RWPE2 (cell line): ENCODE results near the gene TPCN2.
"Not testable (repeated sequence)": the region's sequence is repeated elsewhere in the genome, so short reads cannot be mapped to it uniquely, and the experiment has no call there.

Experiments used
- ATAC-seq: fragments of 200-7000 bp; cut with Tn5 transposase; 3 replicates; pipeline ENCODE4 v1.9.1; 2021; ENCODE audit warnings: low read depth
- DNase-seq: peaks from one replicate; pipeline ENCODE4 v3.0.0-alpha.2; 2020; ENCODE audit warnings: low spot score
- H3K27ac ChIP-seq: fragments of 450-650 bp; 2 replicates; pipeline ENCODE4 v1.5.1; 2017; ENCODE audit warnings: mild to moderate bottlenecking; ENCODE audit not compliant: poor library complexity, severe bottlenecking
- H3K27me3 ChIP-seq: fragments of 250-450 bp; sonication (Bioruptor Pico); 2 replicates; pipeline ENCODE4 v1.5.1; 2021; ENCODE audit warnings: mild to moderate bottlenecking, moderate library complexity; ENCODE audit not compliant: insufficient read depth, poor library complexity, severe bottlenecking
- H3K36me3 ChIP-seq: fragments of 250-450 bp; sonication (Bioruptor Pico); 2 replicates; pipeline ENCODE4 v1.5.1; 2020; ENCODE audit warnings: low read depth, mild to moderate bottlenecking, moderate library complexity
- H3K4me1 ChIP-seq: fragments of 250-450 bp; sonication (Bioruptor Pico); 2 replicates; pipeline ENCODE4 v1.5.1; 2021; ENCODE audit warnings: mild to moderate bottlenecking, moderate library complexity; ENCODE audit not compliant: insufficient read depth, poor library complexity, severe bottlenecking
- H3K4me3 ChIP-seq: fragments of 250-450 bp; sonication (Bioruptor Pico); 2 replicates; pipeline ENCODE4 v1.5.1; 2021; ENCODE audit warnings: mild to moderate bottlenecking, moderate library complexity; ENCODE audit not compliant: severe bottlenecking
- H3K9me3 ChIP-seq: fragments of 250-450 bp; sonication (Bioruptor Pico); 2 replicates; pipeline ENCODE4 v1.5.1; 2021; ENCODE audit warnings: mild to moderate bottlenecking, moderate library complexity; ENCODE audit not compliant: severe bottlenecking
- CTCF ChIP-seq: fragments of 450-650 bp; IDR thresholded peaks from one replicate; pipeline ENCODE4 v1.5.1; 2017; ENCODE audit warnings: mild to moderate bottlenecking, moderate library complexity; ENCODE audit not compliant: poor library complexity, severe bottlenecking

The TPCN2 gene

GRCh38 chr11:69074375-69075140 is 25.8 kb downstream of the TPCN2 start:
- no peak overlapping the region for H3K4me3 ChIP-seq
- DNase-seq (no peak), ATAC-seq (no peak)
- H3K9me3 ChIP-seq: no peaks in the 10 kb centered on the region
- H3K4me1 ChIP-seq: no peaks in the 10 kb centered on the region
- H3K27ac ChIP-seq: no peak overlapping the region
- no peaks in the 10 kb centered on the region for H3K27me3 ChIP-seq
- TF ChIP-seq CTCF: no peak
- peaks cover 12% of the 10 kb centered on the region; the same call in 1 of the 2 replicates for H3K36me3 ChIP-seq

DNA sequence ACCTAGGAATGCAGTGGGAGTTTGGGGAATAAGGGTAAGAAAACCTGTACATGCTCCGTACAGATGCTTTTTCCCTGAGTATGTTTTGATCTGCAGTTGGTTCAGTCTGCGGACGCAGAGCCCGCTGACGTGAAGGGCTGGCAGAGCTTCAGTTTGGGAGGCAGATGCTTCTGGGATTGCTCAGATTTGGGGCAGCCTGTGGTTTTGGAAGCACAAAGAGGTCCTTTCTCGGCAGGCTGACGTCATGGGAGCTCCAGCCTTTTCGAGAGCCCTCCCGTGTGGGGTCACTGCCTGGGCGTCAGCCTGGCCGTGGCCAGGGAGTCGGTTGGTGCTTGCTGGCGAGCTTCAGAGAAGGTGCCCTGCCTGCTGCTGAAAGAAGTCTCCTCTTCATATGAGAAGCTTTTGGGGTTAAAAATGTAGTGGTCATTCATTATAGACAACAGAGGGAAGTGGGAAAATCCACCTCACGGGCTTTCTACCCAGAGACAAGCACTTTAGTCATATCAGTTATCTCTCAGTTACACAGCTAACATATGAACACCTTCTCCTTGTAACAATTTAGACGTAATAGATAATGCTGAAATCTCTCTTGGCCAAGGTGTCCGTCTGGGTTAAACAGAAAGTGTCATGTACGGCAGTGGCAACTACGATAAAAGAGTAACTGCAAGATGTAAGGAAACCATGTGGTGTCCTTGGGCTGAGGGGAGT is 26.8 kb downstream of the TPCN2 start:
- ATAC-seq: no peak
- no peak overlapping the region for H3K27ac ChIP-seq
- peaks cover 16% of the 10 kb centered on the region; the same call in 1 of the 2 replicates for H3K36me3 ChIP-seq

GRCh38 chr11:69076129-69076791 is 27.5 kb downstream of the TPCN2 start:
- H3K9me3 ChIP-seq: no peaks in the 10 kb centered on the region
- TF ChIP-seq CTCF: no peak
- DNase-seq: no peak
- H3K36me3 ChIP-seq: peaks cover 15% of the 10 kb centered on the region; the same call in 1 of the 2 replicates
- peaks cover 12% of the 10 kb centered on the region for H3K4me1 ChIP-seq
- H3K27ac ChIP-seq: no peak overlapping the region
- no peak for ATAC-seq
- no peak overlapping the region for H3K4me3 ChIP-seq
- no peaks in the 10 kb centered on the region for H3K27me3 ChIP-seq

More for the DNA sequence above, 26.8 kb downstream of the TPCN2 start:
- no peak overlapping the region for H3K4me3 ChIP-seq
- no peaks in the 10 kb centered on the region for H3K27me3 ChIP-seq
- H3K4me1 ChIP-seq: peaks cover 9% of the 10 kb centered on the region
- no peaks in the 10 kb centered on the region for H3K9me3 ChIP-seq
- DNase-seq: no peak
- TF ChIP-seq CTCF: no peak

DNA sequence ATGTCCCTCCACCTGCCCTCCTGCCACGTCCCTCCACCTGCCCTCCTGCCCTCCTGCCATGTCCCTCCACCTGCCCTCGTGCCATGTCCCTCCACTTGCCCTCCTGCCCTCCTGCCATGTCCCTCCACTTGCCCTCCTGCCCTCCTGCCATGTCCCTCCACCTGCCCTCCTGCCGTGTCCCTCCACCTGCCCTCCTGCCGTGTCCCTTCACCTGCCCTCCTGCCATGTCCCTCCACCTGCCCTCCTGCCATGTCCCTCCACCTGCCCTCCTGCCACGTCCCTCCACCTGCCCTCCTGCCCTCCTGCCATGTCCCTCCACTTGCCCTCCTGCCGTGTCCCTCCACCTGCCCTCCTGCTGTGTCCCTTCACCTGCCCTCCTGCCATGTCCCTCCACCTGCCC is 28.2 kb downstream of the TPCN2 start:
- H3K27ac ChIP-seq, DNase-seq, H3K9me3 ChIP-seq, H3K4me3 ChIP-seq, ATAC-seq, H3K27me3 ChIP-seq: not testable (repeated sequence)
- H3K4me1 ChIP-seq: peaks cover 12% of the 10 kb centered on the region
- H3K36me3 ChIP-seq: peaks cover 14% of the 10 kb centered on the region; the same call in 1 of the 2 replicates

DNA sequence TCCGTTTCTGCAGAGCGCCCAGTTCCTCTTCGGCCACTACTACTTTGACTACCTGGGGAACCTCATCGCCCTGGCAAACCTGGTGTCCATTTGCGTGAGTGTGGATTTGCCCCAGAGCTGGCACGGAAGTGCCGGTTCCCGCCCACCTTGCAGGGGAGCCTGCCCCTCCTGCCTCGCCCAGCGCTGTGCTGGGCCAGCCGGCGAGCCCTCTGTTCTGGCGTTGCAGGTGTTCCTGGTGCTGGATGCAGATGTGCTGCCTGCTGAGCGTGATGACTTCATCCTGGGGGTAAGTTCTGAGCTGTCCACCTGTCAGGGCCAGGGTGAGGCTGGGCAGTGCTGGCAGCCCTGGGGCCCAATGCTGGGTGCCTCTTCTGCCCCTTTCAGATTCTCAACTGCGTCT is 29.8 kb downstream of the TPCN2 start:
- ATAC-seq (no peak), DNase-seq (no peak)
- Histone ChIP-seq H3K27me3 (no peaks in the 10 kb centered on the region), H3K4me3 (no peak overlapping the region), H3K4me1 (peaks cover 12% of the 10 kb centered on the region), H3K9me3 (no peaks in the 10 kb centered on the region), H3K36me3 (peaks cover 16% of the 10 kb centered on the region; the same call in 1 of the 2 replicates), H3K27ac (no peak overlapping the region)
- no peak for TF ChIP-seq CTCF
